Ishikawa (cell line): ENCODE data around the gene KRTAP12-2.

ENCODE experiments used
- EGR1 ChIP-seq: IDR thresholded peaks from 2 replicates; pipeline ENCODE4 v1.6.1; 2012
- EP300 ChIP-seq: IDR thresholded peaks from 2 replicates; pipeline ENCODE4 v1.6.1; 2012; ENCODE audit warnings: borderline replicate concordance
- RAD21 ChIP-seq: IDR thresholded peaks from 2 replicates; pipeline ENCODE4 v1.6.1; 2012; ENCODE audit warnings: low read depth
- TCF12 ChIP-seq: IDR thresholded peaks from 2 replicates; pipeline ENCODE4 v1.6.1; 2012; ENCODE audit warnings: low read depth
- USF1 ChIP-seq: IDR thresholded peaks from 2 replicates; pipeline ENCODE4 v1.6.1; 2012
- ZBTB7A ChIP-seq: IDR thresholded peaks from 2 replicates; pipeline ENCODE4 v1.6.1; 2012; ENCODE audit warnings: low read depth

- TF ChIP-seq RAD21 (no peak), EP300 (no peak), USF1 (no peak), ZBTB7A (no peak), EGR1 (no peak), TCF12 (no peak)
These were observed 25.0 kb upstream of the KRTAP12-2 start for GRCh38 chr21:44691686-44692085.
